ENCODE results near the gene DNAH14. TPM values are rescaled to one million over a fixed set of nuclear protein-coding genes. Genes with fewer than 3 reads are reported as not detected.
A peak's percentile ranks its signal among the peaks of the same experiment; 100 is the strongest.

The DNAH14 gene
- total RNA-seq, 1 experiment from 2014 or later = 57.3 TPM

DNA sequence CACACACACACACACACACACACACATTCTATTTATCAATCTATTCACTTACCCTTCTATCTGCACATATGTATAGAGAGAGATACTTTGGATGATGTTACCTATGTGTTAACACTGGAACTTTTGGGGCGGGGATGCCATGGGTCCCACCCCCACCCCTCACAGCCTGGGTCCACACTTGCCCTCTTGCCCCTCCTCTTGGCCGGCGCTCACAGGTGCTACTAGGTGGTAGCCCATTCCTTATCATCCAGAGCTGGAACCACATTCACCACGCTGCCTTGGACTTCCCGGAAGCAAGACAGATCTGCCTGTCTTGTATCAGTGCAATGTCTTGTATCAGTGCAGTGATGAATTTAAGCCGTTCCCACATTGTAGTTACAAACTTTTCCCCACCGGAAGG, 413.2 kb downstream of the DNAH14 start:
- Histone ChIP-seq H3K36me3 (ENCODE audit: control insufficient read depth, insufficient read depth, low read length) (no peaks in the 10 kb centered on the region), H3K4me3 (ENCODE audit: low read depth, low read length) (no peak overlapping the region), H3K27me3 (replicated peaks; ENCODE audit: control insufficient read depth, insufficient read depth, low read length) (no peaks in the 10 kb centered on the region), H3K4me1 (no peaks in the 10 kb centered on the region), H3K9me3 (no peaks in the 10 kb centered on the region)
- no peaks in the 10 kb centered on the region for H3K4me1 Mint-ChIP-seq (ENCODE audit: low read depth, unreplicated experiment)
- no peaks in the 10 kb centered on the region for H3K36me3 Mint-ChIP-seq (ENCODE audit: insufficient read depth, unreplicated experiment)
- no peaks in the 10 kb centered on the region for H3K9me3 Mint-ChIP-seq (ENCODE audit: unreplicated experiment)
- intact Hi-C loops (cut with micrococcal nuclease; ENCODE audit: unreplicated experiment) = loop anchor here (1.0 kb wide), 1 partner anchor 23 kb away; no protein-coding TSS in a partner anchor
- CTCF ChIA-PET = interaction anchor here (1.0 kb wide), 1 partner anchor 24 kb away, joined by 4 read pairs; no protein-coding TSS in a partner anchor
- no peak for DNase-seq
- no peak overlapping the region for H3K4me3 Mint-ChIP-seq (ENCODE audit: unreplicated experiment)
- no peak overlapping the region for H3K27ac Mint-ChIP-seq (ENCODE audit: unreplicated experiment)
- BruUV-seq (replicated peaks) = no TSS peak
- TF ChIP-seq, protein P1, sequence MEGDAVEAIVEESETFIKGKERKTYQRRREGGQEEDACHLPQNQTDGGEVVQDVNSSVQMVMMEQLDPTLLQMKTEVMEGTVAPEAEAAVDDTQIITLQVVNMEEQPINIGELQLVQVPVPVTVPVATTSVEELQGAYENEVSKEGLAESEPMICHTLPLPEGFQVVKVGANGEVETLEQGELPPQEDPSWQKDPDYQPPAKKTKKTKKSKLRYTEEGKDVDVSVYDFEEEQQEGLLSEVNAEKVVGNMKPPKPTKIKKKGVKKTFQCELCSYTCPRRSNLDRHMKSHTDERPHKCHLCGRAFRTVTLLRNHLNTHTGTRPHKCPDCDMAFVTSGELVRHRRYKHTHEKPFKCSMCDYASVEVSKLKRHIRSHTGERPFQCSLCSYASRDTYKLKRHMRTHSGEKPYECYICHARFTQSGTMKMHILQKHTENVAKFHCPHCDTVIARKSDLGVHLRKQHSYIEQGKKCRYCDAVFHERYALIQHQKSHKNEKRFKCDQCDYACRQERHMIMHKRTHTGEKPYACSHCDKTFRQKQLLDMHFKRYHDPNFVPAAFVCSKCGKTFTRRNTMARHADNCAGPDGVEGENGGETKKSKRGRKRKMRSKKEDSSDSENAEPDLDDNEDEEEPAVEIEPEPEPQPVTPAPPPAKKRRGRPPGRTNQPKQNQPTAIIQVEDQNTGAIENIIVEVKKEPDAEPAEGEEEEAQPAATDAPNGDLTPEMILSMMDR (IDR thresholded peaks at IDR 0.05; ENCODE audit: insufficient read depth in 1 of 2, low read depth in 1 of 2, low read length in 1 of 2, severe bottlenecking in 1 of 2, unreplicated experiment in 1 of 2) = no peak
- POLR2A ChIA-PET = no interaction called here
- no peaks in the 10 kb centered on the region for H3K27me3 Mint-ChIP-seq (ENCODE audit: insufficient read depth, unreplicated experiment)

DNA sequence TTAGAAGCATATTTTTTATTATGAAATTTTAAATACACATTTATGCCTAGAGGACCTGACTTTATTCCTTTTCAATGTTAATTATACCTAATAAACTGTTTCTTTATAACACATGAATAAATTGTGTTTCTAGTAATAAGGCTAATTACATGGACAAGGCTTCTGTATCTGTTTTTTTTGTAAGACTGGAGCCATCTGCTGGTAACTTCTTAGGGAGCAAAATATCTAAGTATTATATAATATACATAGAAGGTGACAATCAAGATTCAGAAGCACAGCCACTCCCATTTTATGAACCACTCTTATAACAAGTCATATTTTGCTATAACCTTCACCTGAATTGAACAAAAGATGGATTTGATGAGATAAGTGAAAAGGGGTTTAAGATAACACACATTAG, 414.1 kb downstream of the DNAH14 start:
- Mint-ChIP-seq H3K4me3 (ENCODE audit: unreplicated experiment) (no peak overlapping the region), H3K4me1 (ENCODE audit: low read depth, unreplicated experiment) (no peaks in the 10 kb centered on the region), H3K9me3 (ENCODE audit: unreplicated experiment) (no peaks in the 10 kb centered on the region), H3K36me3 (ENCODE audit: insufficient read depth, unreplicated experiment) (no peaks in the 10 kb centered on the region), H3K27me3 (ENCODE audit: insufficient read depth, unreplicated experiment) (no peaks in the 10 kb centered on the region), H3K27ac (ENCODE audit: unreplicated experiment) (no peak overlapping the region)
- ChIA-PET POLR2A (no interaction called here), CTCF (interaction anchor here (1.0 kb wide), 1 partner anchor 25 kb away, joined by 4 read pairs; no protein-coding TSS in a partner anchor)
- TF ChIP-seq, protein P1 (IDR thresholded peaks at IDR 0.05; ENCODE audit: insufficient read depth in 1 of 2, low read depth in 1 of 2, low read length in 1 of 2, severe bottlenecking in 1 of 2, unreplicated experiment in 1 of 2) = peak in 1 of 2 experiments; percentile 9
- Histone ChIP-seq H3K9me3 (no peaks in the 10 kb centered on the region), H3K27me3 (replicated peaks; ENCODE audit: control insufficient read depth, insufficient read depth, low read length) (no peaks in the 10 kb centered on the region), H3K4me3 (ENCODE audit: low read depth, low read length) (no peak overlapping the region), H3K4me1 (no peaks in the 10 kb centered on the region), H3K36me3 (ENCODE audit: control insufficient read depth, insufficient read depth, low read length) (no peaks in the 10 kb centered on the region)
- peak in 1 of 2 experiments; percentile 3 for DNase-seq
- BruUV-seq (replicated peaks) = no TSS peak
- intact Hi-C loops (cut with micrococcal nuclease; ENCODE audit: unreplicated experiment) = loop anchor here (1.0 kb wide), 1 partner anchor 24 kb away; no protein-coding TSS in a partner anchor

DNA sequence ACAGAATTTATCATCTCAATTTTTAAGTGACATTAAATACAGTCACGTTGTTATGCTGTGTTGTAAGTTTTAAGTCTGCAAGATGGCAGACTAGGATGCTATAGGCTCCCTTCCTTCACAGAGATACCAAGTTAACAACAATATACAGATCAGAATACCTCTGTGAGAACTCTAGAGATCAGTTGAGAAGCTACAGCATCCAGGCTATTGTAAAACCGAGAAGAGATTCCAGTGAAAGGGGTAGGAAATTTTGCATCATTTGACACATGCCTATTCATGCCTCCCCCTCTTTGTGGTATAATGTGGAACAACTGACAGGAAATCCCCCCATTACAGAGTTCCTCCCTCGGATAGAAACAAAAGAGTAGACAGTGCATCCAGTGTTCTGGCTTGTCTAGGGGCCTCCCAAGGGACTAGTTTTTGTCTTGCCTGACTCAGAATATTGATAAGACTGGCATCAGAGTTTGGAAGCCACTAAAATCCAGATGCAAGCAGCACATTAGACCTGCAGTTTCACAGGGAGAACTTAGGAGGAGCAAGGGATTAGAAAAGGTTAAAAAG, 417.7 kb downstream of the DNAH14 start:
- no TSS peak for BruUV-seq (replicated peaks)
- no peak for DNase-seq
- ChIA-PET CTCF (interaction anchor here (0.6 kb wide), 1 partner anchor 10 kb away, joined by 3 read pairs; no protein-coding TSS in a partner anchor), POLR2A (no interaction called here)
- intact Hi-C loops (cut with micrococcal nuclease; ENCODE audit: unreplicated experiment) = no loop called here
- peaks cover 15% of the 10 kb centered on the region for H3K4me1 Mint-ChIP-seq (ENCODE audit: low read depth, unreplicated experiment)
- no peaks in the 10 kb centered on the region for H3K27me3 ChIP-seq (replicated peaks; ENCODE audit: control insufficient read depth, insufficient read depth, low read length)
- H3K9me3 Mint-ChIP-seq (ENCODE audit: unreplicated experiment) = no peaks in the 10 kb centered on the region
- no peak overlapping the region for H3K4me3 Mint-ChIP-seq (ENCODE audit: unreplicated experiment)
- H3K36me3 Mint-ChIP-seq (ENCODE audit: insufficient read depth, unreplicated experiment) = no peaks in the 10 kb centered on the region
- no peak overlapping the region for H3K27ac Mint-ChIP-seq (ENCODE audit: unreplicated experiment)
- H3K36me3 ChIP-seq (ENCODE audit: control insufficient read depth, insufficient read depth, low read length) = no peaks in the 10 kb centered on the region
- TF ChIP-seq, protein P1 (IDR thresholded peaks at IDR 0.05; ENCODE audit: insufficient read depth in 1 of 2, low read depth in 1 of 2, low read length in 1 of 2, severe bottlenecking in 1 of 2, unreplicated experiment in 1 of 2) = no peak
- H3K27me3 Mint-ChIP-seq (ENCODE audit: insufficient read depth, unreplicated experiment) = peaks cover 9% of the 10 kb centered on the region
- no peaks in the 10 kb centered on the region for H3K4me1 ChIP-seq
- H3K4me3 ChIP-seq (ENCODE audit: low read depth, low read length) = no peak overlapping the region
- no peaks in the 10 kb centered on the region for H3K9me3 ChIP-seq

Data from Caco-2 (cell line).